Left cardiac atrium (tissue), 4 donors: Measurements from ENCODE around the gene CHST7. TPM values are rescaled to one million over a fixed set of nuclear protein-coding genes. Genes with fewer than 3 reads are reported as not detected.

Experiments used
- ATAC-seq, 2 donors: fragments of 200-7000 bp; cut with Tn5 transposase; one replicate each; pipeline ENCODE4 v1.9.1; 2020; ENCODE audit warnings: mild to moderate bottlenecking in 2 of 2, moderate library complexity in 2 of 2
- DNase-seq: peaks from one replicate; pipeline ENCODE4 v3.0.0-alpha.2; 2020
- intact Hi-C, 2 donors: fragments of 100-400 bp; cut with DNase I; formaldehyde crosslinking; loops; one replicate each; pipeline versions ENCODE4 v1.14.1 to v1.15.1; 2022 to 2023
- total RNA-seq, 2 donors: library from RNA; stranded (reverse); fragmentation: NEBNext Ultra II Directional; extraction: Animal tissue kit (Norgen Biotek cat#: 25700); gene quantifications; one replicate each; pipeline ENCODE4 v1.2.1, GENCODE V29; 2021
- donor health status: DM: no; HTN: yes; CAD: no.
- donor health status: DM: no; HTN: yes; CAD: no; lungs with severe emphysema.
- donor health status: DM: yes; HTN: yes; CAD: no.
- donor health status: Dilated cardiomyopathy.

CHST7 gene
- total RNA-seq, 2 donors from 2014 or later: 11.8 to 29.0 TPM

GRCh38 chrX:46595084-46595483 lies 21.5 kb downstream of the CHST7 start:
- ATAC-seq (no peak), DNase-seq (no peak)
- intact Hi-C loops: no loop called here

- ATAC-seq: no peak
- intact Hi-C loops: no loop called here
- no peak for DNase-seq
These were observed 23.6 kb downstream of the CHST7 start for GRCh38 chrX:46597208-46597607.

DNA sequence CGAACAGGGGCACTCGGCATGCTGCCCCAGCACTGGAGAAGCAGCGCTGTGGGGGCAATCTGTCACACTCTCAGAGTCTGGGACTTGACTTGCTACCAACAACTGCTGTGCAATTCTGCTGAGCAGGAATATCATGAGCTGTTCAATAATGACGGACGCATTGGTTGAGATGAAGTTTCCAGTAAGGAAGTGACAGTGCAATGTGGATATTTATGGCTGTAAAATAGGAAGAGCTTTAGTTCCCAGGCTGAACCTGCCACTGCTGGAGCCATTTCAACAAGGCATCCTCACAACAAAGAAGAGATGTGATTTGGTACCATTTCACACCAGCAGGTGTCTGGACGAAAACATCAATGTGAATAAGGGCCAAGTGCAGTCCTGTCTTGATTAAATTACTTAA lies 24.2 kb downstream of the CHST7 start:
- intact Hi-C loops: no loop called here

DNA sequence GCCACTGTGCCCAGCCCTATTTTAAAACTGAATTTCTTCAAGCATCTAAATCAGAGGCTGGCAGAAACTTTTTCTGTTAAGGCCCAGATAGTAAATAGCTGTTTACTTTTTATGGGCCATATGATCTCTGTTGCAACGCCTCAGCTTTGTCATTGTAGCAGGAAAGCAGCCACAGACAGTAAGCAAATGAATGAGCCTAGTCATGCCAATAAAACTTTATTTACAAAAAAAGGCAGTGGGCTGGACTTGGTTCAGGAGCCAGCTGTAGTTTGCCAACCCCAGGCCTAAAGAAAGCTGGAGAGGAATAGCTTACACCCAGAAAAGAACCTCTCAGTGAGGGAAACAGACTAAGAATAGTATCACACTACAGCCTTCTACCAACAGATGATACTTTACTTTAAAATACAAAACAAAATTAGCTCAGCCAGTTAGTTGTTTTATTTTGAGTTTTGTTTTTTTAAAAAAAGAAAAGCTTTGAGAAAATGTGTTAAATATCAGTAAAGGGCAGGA lies 25.5 kb downstream of the CHST7 start:
- ATAC-seq (peak in 1 of 2 donors; percentile 51), DNase-seq (no peak)
- intact Hi-C loops: no loop called here

More for the DNA sequence above, 24.2 kb downstream of the CHST7 start:
- ATAC-seq: no peak
- no peak for DNase-seq

- intact Hi-C loops: no loop called here
- ATAC-seq (peak; percentile 56 to 88), DNase-seq (no peak)
These were observed 27.7 kb downstream of the CHST7 start for GRCh38 chrX:46601283-46601682.

GRCh38 chrX:46602468-46603102 lies 29.0 kb downstream of the CHST7 start:
- intact Hi-C loops: no loop called here
- no peak for DNase-seq
- ATAC-seq: no peak

- intact Hi-C loops: no loop called here
- DNase-seq: no peak
- no peak for ATAC-seq
These were observed 34.4 kb downstream of the CHST7 start for GRCh38 chrX:46607916-46608315.

- DNase-seq (no peak), ATAC-seq (no peak)
- intact Hi-C loops: no loop called here
These were observed 36.6 kb downstream of the CHST7 start for GRCh38 chrX:46610070-46610658.

GRCh38 chrX:46611658-46612362 lies 38.2 kb downstream of the CHST7 start:
- ATAC-seq (no peak), DNase-seq (no peak)
- intact Hi-C loops: no loop called here

DNA sequence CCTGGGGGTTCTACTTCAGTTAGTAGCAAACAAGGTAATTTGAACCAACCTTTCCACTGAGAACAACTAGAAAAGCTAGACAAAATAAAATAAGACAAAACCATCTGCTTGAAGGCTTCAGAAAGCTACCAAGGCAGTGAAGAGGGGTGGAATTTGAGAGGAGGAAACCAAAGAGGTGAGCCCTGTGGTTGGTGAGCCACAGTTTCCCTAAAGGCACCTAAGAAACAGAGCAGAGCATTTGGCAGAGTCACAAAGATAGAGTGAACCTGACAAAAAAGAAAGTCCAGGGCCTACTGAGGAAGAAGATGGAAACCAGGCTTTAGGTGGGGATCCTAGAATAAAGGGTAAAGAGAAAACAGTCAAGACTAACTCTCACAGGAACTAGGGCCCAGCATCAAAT lies 44.3 kb downstream of the CHST7 start:
- ATAC-seq: no peak
- intact Hi-C loops: no loop called here
- no peak for DNase-seq

- no peak for DNase-seq
- intact Hi-C loops: no loop called here
- ATAC-seq: no peak
These were observed 45.4 kb downstream of the CHST7 start for GRCh38 chrX:46618947-46619346.

DNA sequence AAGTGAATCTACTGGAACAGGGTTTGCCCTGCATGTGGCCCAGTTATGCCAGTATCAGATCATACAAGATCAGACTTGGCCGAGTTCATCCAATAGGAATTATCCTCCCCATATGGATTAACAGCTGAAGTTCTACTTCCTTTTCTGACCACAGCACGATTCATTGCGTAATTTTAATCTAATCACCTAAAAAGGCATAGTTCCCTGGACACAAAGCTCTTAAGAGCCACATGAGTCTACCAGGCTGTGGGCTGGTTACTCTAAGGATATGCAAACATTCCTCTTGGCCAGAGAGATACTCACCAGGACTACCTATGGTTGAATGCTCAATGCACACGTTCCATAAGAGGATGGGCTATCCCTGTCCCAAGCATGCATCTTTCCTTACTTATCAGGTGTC lies 46.9 kb downstream of the CHST7 start:
- ATAC-seq: no peak
- intact Hi-C loops: no loop called here
- no peak for DNase-seq

DNA sequence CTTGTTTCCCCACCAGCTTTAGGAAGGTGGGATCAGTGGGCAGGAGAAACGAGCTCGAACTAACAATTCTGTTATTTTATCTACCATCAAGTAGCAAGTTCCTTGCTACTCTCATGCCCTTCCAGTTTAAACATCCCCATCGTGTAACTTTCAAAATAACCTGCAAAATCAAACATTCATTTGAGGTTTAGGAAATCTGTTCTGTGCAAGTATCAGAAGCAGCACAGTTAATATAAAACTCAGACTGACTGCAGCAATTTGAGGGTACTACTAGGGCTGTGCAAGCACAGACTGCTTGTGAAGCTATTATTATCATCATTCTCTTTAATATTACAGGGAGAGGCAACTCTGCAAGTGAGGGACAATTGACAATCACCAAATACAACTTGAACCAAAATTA lies 48.0 kb downstream of the CHST7 start:
- intact Hi-C loops: no loop called here
- DNase-seq: no peak

GRCh38 chrX:46624090-46624786 lies 50.7 kb downstream of the CHST7 start:
- no peak for ATAC-seq
- intact Hi-C loops: no loop called here

More for the DNA sequence above, 48.0 kb downstream of the CHST7 start:
- ATAC-seq: no peak

GRCh38 chrX:46626566-46626965 lies 53.0 kb downstream of the CHST7 start:
- peak in 1 of 2 donors; percentile 28 for ATAC-seq
- intact Hi-C loops: no loop called here
- no peak for DNase-seq

More at GRCh38 chrX:46624090-46624786, 50.7 kb downstream of the CHST7 start:
- DNase-seq: no peak

GRCh38 chrX:46627062-46627461 lies 53.5 kb downstream of the CHST7 start:
- intact Hi-C loops: no loop called here
- no peak for DNase-seq
- no peak for ATAC-seq

DNA sequence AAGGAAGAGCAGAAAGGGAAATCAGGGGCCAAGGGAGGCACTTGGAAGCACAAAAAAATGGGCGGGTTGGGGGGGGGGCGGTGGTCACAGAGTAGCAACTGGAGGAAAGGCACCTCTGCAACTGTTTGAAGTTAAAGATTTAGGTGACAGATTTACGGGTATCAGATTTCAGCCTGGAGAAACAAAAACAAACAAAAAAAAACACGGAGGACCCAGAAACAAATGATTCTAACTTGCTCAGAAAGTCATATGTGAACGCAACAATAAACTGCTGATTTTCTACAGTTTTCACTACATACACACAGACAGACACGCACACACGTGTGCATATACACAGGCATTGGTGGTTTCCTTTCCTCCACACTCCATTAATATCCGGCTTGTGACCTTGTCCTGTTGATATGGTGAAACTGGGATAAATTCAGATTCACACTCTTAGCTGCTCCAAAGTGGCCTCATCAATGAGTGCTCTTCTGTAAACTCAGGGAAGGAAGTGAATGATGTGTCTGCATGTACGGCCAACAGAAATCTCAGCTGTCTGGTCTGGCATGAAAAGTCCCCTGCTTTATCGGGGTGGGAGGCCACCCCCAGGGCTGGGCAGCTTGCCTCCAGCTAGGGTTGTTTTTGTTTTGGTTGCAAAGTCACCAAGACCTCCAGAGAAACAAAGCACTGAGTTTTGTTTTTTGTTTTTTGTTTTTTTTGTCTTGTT lies 54.3 kb downstream of the CHST7 start:
- ATAC-seq: peak; percentile 17 to 69
- no peak for DNase-seq
- intact Hi-C loops: no loop called here

DNA sequence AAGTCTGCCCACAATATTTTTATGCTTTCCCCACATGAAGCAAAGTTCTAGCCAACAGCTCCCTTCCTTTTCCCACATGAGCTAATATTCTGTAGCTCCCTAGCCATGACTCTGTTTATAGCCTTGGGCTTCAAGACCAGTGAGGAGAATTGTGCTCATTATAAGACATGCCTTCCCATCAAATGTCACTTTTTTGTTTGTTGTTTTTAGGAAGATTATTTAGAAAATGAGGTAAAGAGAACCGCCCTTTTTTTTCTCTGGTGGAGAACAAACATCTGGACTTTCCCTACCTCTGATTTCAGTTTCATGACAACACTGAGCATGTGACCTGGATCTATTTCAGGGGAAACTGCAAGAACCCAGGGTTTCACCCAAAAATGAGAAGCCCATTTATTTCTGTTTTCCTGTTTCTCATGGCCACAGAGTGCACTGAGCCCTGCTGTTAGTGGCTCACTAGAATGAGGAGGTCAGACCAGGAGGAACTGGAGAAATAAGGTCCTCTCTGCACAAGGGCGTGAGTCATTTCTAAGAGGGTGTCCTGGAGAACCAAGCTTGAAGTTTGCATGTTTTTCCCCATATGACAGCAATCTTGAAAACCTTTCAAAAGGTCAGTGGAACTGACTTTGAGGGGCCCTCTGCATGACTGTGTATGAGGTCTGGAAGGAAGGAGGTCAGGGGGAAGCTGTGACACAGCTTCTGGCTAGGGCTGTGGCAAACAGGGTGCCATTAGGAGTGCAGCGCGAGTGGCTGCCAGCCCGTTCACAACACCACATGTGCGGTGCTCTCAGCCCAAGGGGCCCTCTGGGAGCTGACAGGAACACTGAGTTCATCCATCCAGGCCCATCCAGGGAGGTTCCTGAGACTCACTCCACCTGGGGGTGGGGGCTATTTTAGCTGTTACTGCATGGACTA lies 55.2 kb downstream of the CHST7 start:
- ATAC-seq (peak; percentile 84 to 86), DNase-seq (peak; percentile 56)
- intact Hi-C loops: no loop called here
